ENCODE data around the gene SNAPC4.

SNAPC4 gene

GRCh38 chr9:136385015-136385414 lies 15.0 kb downstream of the SNAPC4 start:
- DNase-seq: no peak

DNA sequence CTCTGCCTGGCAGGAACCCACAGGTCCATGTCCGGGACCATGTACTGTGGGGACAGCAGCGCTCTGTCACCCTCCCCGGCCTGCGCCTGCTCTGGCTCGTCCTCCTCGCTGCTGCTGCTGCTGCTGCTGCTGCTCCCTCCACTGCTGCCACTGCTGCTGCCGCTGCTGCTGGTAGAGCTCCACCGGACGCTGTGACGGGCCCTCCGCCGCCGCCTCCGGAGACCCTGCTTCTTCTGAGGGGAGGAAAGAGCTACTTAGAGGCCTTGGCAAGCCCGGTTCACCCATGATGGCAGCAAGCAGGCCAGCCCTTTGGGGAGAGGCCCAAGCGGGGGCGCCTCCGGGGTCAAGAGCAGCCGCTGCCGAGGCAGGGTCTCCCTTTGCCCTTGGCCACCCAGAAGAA lies 16.5 kb downstream of the SNAPC4 start:
- DNase-seq: no peak

DNA sequence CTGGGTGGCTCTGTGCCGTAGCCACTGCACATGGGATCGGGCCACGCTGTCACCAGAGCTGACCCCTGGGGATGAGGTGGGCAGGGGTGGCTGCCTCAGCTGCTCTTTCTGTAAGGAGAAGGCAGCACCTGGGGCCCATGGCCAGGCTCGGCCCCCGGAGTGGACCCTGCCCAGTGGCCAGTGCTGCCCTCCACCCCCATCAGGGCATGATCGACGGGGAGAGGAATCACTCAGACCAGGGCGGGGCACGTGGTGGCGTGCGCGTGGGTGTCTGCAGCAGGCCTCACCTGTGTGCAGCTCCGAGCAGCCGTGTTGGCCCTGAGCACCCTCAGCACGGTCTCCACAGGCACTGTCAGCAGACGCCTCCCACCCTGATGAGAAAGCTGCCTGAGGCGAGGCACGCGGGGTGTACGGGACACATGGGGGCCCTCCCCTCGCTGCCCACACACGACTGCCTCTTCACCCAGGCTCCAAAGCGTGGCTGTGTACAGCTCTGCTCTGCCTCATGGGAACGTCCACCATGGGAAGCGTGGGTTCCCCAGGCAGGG lies 17.9 kb downstream of the SNAPC4 start:
- DNase-seq: no peak

GRCh38 chr9:136381311-136381710 lies 18.7 kb downstream of the SNAPC4 start:
- DNase-seq: no peak

DNA sequence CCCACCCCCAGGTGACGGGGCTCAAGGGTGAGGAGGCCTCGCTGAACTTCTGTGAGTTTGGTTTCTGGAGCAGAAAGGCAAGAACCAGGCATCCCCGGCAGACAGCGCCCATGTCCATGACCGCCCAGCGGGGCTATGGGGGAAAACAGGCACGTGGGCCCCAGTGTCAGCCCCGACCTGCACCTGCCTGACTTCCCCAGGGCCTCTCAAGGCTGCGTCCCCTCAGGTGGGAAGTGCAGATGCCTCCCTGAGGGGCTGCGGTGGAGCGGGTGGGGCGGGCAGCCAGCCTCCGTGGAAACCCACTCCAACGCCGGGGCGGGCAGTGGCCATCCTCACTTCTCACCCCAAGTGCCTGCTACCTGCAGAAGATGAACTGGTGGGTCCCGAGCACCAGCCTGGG lies 19.6 kb downstream of the SNAPC4 start:
- no peak for DNase-seq

GRCh38 chr9:136379891-136380290 lies 20.1 kb downstream of the SNAPC4 start:
- no peak for DNase-seq

GRCh38 chr9:136379401-136379800 lies 20.6 kb downstream of the SNAPC4 start:
- no peak for DNase-seq

- no peak for DNase-seq
Observed at GRCh38 chr9:136379003-136379287, 21.0 kb downstream of the SNAPC4 start.

DNA sequence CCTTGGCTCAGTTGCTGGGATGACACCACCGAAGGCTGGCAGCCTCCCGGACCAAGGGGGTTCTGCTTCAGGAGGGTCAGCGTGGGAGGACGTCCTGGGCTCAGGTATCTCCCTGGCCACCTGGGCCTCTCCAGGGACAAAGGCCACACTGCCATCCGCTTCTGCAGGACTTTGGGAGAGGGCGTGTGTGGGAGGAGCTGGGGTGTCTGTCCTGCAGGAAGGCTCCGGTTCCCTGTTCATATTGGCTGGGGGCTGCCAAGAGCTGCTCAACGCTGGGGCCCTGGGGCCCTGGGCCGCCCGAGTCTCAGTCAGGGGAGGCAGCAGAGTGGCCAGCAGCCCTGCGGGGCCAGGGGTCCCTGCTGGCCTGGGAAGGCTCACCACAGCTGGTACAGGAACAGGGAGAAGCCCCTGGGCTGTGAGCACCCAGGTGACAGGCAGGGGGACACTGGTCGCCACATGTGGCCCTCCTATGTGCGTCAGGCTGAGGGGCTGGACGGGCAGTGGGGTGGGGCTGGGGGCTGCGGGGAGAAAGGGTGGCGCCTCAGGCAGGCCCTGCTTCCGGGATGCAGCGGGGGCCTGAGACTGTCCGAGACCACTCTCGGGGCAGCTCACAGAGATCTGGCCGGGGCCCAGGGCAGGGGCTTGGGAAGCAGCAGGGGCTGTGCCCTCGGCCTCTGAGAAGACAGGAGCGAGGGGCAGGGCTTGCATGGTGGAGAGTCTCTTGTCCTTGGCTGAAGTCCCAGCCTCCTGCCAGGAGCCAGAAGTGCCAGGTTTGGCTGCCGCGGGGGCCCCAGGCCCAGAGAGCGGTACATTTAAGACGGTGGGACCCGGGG lies 21.6 kb downstream of the SNAPC4 start:
- no peak for DNase-seq

GRCh38 chr9:136377341-136378169 lies 22.4 kb downstream of the SNAPC4 start:
- DNase-seq: no peak

GRCh38 chr9:136376457-136376856 lies 23.5 kb downstream of the SNAPC4 start:
- no peak for DNase-seq

DNA sequence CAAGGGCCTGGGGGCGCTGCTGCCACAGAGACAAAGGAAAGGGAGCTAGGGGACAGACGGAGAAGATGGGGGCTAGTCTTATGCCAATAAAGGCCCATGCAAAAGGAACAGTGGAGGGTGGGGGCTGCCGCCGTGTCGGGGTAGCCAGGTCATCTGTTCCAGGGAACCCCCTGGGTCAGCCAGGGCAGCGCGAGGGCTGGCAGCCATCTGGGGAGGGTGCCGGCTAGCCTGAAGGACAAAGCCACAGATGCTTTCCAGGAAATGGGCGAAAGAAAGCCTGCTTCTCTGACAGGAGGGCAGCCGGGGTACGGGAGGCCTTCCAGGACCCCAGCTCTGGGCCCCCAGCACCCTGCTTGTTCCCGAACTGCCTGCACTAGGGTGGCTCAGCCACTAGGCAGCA lies 24.9 kb downstream of the SNAPC4 start:
- DNase-seq: no peak

- DNase-seq: no peak
Observed at GRCh38 chr9:136374183-136374575, 25.8 kb downstream of the SNAPC4 start.

DNA sequence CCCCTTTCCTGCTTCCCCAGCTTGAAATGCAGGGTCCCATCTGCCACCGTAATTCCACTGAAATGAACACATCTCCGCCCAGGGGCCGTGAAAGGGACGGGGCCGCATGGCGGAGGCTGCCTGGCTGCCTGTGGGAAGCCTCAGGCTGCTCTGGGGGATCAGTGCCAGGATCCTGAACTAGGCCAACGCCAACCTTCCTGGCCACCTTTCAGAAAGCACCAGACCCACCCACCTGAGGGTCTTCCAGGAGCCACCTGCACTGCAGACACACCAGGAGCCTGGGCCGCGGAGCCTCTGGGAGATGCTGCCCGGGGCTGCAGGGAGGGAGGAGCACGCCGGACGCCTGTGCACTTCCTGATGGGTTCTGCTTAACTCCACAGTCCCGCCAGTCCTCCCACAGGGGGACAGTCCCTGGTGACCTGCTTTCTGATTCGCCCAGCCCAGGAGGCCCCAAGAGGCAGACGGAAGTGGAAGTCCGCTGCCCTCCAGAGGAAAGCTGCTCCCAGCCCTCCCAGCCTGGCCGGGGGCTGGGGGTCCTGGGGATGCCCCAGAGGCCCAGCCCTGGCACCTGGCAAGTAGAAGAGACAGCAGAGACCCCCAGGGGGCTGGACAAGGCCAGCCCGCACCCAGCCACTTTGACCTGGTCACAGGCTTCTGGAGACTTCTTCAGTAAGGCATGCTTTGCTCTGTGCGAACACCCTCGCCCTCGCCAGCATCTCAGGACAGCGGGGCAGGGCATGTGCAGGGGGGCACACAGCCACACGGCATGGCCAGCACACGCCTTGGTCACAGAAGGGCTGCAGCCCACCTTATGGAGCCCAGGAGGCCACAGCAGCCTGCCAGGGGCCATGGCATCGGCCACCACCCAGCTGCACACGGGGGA lies 26.4 kb downstream of the SNAPC4 start, which contains the start of gene CARD9:
Gene CARD9 (minus strand): TSS at position 370 of the 883 bp plus-strand sequence. CDS start 1,591 bp downstream, outside the sequence.
- no peak for DNase-seq

GRCh38 chr9:136372561-136373299 lies 27.2 kb downstream of the SNAPC4 start:
- no peak for DNase-seq

GRCh38 chr9:136372006-136372405 lies 28.0 kb downstream of the SNAPC4 start:
- no peak for DNase-seq

GRCh38 chr9:136371533-136371880 lies 28.5 kb downstream of the SNAPC4 start:
- no peak for DNase-seq

DNA sequence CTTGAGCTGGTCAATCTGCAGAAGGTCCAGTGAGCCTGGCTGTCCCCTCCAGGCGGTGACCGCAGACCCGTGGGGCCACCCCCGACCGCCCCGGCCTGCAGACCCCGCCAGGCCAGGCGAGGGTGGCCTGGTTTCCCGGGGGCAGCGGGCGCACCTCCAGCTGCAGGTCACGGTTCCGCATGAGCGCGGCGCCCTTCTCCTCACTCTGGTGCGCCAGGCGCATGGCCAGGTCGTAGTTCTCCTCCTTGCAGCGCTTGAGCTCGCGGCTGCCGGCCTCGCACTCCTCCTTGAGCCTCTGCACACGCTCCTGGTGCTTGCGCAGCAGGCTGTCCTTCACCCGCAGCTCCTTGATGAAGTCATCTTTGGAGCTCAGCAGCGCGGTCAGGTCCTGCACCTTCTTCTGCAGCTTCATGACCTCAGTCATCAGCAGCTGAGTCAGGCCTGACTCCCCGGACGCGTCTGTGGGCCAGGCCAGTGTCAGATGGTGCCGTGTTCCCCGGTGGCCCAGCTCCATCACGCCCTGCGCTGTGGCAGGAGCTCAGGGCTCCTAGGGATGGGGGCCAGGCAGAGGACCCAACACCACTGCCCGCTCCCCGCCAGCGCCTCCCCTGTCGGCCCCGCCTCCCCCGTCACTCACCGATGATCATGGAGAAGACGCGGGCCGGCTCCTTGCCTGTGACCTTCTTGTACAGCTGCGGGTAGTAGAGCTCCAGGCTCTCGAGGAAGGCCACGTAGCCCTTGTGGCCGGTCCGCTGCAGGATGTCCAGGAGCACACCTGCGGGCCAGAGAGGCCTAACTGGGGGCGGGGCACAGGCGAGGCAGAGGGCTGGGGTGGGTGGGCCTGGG lies 29.1 kb downstream of the SNAPC4 start:
- DNase-seq: no peak

DNA sequence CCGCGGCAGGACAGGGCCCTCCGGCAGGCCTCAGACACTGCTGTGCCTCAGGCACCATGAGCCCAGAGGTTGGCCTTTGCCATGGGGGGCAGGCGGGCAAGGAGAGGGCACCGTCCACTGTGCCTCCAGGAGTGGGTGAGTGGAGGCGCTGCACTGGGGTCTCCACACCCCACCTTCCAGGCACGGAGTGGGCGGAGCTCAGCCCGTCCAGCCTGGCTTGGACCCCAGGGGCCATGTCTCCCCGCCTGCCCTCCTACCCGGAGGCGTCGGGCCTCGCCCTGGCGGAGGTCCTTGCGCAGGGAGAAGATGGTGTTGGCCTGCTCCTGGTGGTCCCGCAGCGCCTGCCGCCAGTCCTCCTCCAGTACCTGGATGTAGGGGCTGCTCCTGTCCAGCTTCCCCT lies 29.9 kb downstream of the SNAPC4 start:
- DNase-seq: no peak

GRCh38 chr9:136368190-136368589 lies 31.8 kb downstream of the SNAPC4 start:
- DNase-seq: no peak

Measured in NCI-H2029 treated with DMSO at 0.1 percent for 48 hours (cell line).